LHCN-M2 (cell line): ENCODE measurements around the gene CDH5. TPM values are rescaled to one million over a fixed set of nuclear protein-coding genes. Genes with fewer than 3 reads are reported as not detected.
"Not testable (repeated sequence)": the region's sequence is repeated elsewhere in the genome, so short reads cannot be mapped to it uniquely, and the experiment has no call there.

Source experiments
- DNase-seq: peaks from one replicate; pipeline ENCODE4 v3.0.0-alpha.2; 2012; ENCODE audit warnings: low read depth
- total RNA-seq: library from RNA; depleted of rRNA; stranded (reverse); fragments of >200 nt; gene quantifications from 2 replicates; pipeline ENCODE4 v1.2.3, GENCODE V29; 2014; rRNA removed

CDH5 gene
- total RNA-seq, 1 experiment from 2014 or later, result not detected

GRCh38 chr16:66437391-66437945 is 71.0 kb downstream of the CDH5 start:
- DNase-seq, result no peak

- no peak for DNase-seq
These were observed 72.0 kb downstream of the CDH5 start for GRCh38 chr16:66438536-66438935.

GRCh38 chr16:66439051-66439730 is 72.7 kb downstream of the CDH5 start:
- no peak for DNase-seq

GRCh38 chr16:66440271-66440802 is 73.8 kb downstream of the CDH5 start:
- no peak for DNase-seq

- DNase-seq, result no peak
These were observed 74.5 kb downstream of the CDH5 start for GRCh38 chr16:66440970-66441369.

- no peak for DNase-seq
These were observed 75.3 kb downstream of the CDH5 start for GRCh38 chr16:66441586-66442375.

- no peak for DNase-seq
These were observed 76.2 kb downstream of the CDH5 start for GRCh38 chr16:66442502-66443268.

GRCh38 chr16:66443269-66443652 is 76.8 kb downstream of the CDH5 start:
- DNase-seq, result no peak

GRCh38 chr16:66444049-66444481 is 77.6 kb downstream of the CDH5 start:
- no peak for DNase-seq

GRCh38 chr16:66446737-66447136 is 80.2 kb downstream of the CDH5 start:
- no peak for DNase-seq

GRCh38 chr16:66447491-66447890 is 81.0 kb downstream of the CDH5 start:
- no peak for DNase-seq

GRCh38 chr16:66451548-66451947 is 85.1 kb downstream of the CDH5 start:
- DNase-seq, result no peak

GRCh38 chr16:66453230-66453629 is 86.7 kb downstream of the CDH5 start:
- DNase-seq, result not testable (repeated sequence)

Other genes starting within 250 kb of the CDH5 start
- gene BEAN1, start 60.6 kb downstream of the CDH5 start, total RNA-seq, result 0.19 and 1.4 TPM in 2 replicates
- gene TK2, start 183.4 kb downstream of the CDH5 start, total RNA-seq, result 38.2 and 40.6 TPM in 2 replicates
- 84.8 and 111 TPM in 2 replicates for gene CKLF, start 185.9 kb downstream of the CDH5 start, total RNA-seq
- 3.7 and 4.3 TPM in 2 replicates for gene CMTM1, start 199.7 kb downstream of the CDH5 start, total RNA-seq
- gene CMTM2, start 212.8 kb downstream of the CDH5 start, total RNA-seq, result not detected in 2 replicates
- gene CMTM3, start 238.0 kb downstream of the CDH5 start, total RNA-seq, result 25.5 and 30.2 TPM in 2 replicates